Measurements from ENCODE around the gene ANKLE1.
A peak's percentile ranks its signal among the peaks of the same experiment; 100 is the strongest.
"Not testable (repeated sequence)": the region's sequence is repeated elsewhere in the genome, so short reads cannot be mapped to it uniquely, and the experiment has no call there.

Gene ANKLE1

GRCh38 chr19:17248011-17248776 is 33.5 kb upstream of the ANKLE1 start:
- no peak for DNase-seq (ENCODE audit: low read depth)

- no peak for DNase-seq (ENCODE audit: low read depth)
These were observed 31.7 kb upstream of the ANKLE1 start for GRCh38 chr19:17249887-17250548.

- DNase-seq (ENCODE audit: low read depth): no peak
These were observed 27.1 kb upstream of the ANKLE1 start for GRCh38 chr19:17254636-17255035.

- no peak for DNase-seq (ENCODE audit: low read depth)
These were observed 26.5 kb upstream of the ANKLE1 start for GRCh38 chr19:17255150-17255621.

- no peak for DNase-seq (ENCODE audit: low read depth)
These were observed 25.6 kb upstream of the ANKLE1 start for GRCh38 chr19:17256130-17256529.

- DNase-seq (ENCODE audit: low read depth): no peak
These were observed 22.5 kb upstream of the ANKLE1 start for GRCh38 chr19:17259118-17259780.

- DNase-seq (ENCODE audit: low read depth): no peak
These were observed 21.8 kb upstream of the ANKLE1 start for GRCh38 chr19:17259934-17260333.

- DNase-seq (ENCODE audit: low read depth): peak; percentile 84
These were observed 20.8 kb upstream of the ANKLE1 start for GRCh38 chr19:17260842-17261325.

GRCh38 chr19:17262557-17262956 is 19.1 kb upstream of the ANKLE1 start:
- no peak for DNase-seq (ENCODE audit: low read depth)

GRCh38 chr19:17263712-17264640 is 17.7 kb upstream of the ANKLE1 start:
- no peak for DNase-seq (ENCODE audit: low read depth)

GRCh38 chr19:17264641-17264979 is 17.1 kb upstream of the ANKLE1 start, which contains the start of gene USHBP1:
USHBP1 (minus strand) TSS chr19:17264745; CDS start chr19:17264299, 446 bp downstream.
- no peak for DNase-seq (ENCODE audit: low read depth)

GRCh38 chr19:17266026-17266425 is 15.7 kb upstream of the ANKLE1 start:
- DNase-seq (ENCODE audit: low read depth): no peak

- DNase-seq (ENCODE audit: low read depth): no peak
These were observed 15.1 kb upstream of the ANKLE1 start for GRCh38 chr19:17266589-17266974.

GRCh38 chr19:17266975-17267788 is 14.5 kb upstream of the ANKLE1 start, which contains the start of gene BABAM1:
BABAM1 (plus strand) TSS chr19:17267443; CDS start chr19:17268807, 1,364 bp downstream.
- peak; percentile 93 for DNase-seq (ENCODE audit: low read depth)

GRCh38 chr19:17268754-17269153 is 12.9 kb upstream of the ANKLE1 start:
- DNase-seq (ENCODE audit: low read depth): no peak

- not testable (repeated sequence) for DNase-seq (ENCODE audit: low read depth)
These were observed 6.8 kb upstream of the ANKLE1 start for GRCh38 chr19:17274892-17275291.

- DNase-seq (ENCODE audit: low read depth): no peak
These were observed 6.1 kb upstream of the ANKLE1 start for GRCh38 chr19:17275441-17276175.

- no peak for DNase-seq (ENCODE audit: low read depth)
These were observed 2.3 kb upstream of the ANKLE1 start for GRCh38 chr19:17279436-17279835.

- DNase-seq (ENCODE audit: low read depth): peak; percentile 63
These were observed 906 bp downstream of the ANKLE1 start for GRCh38 chr19:17282488-17283125.

All from T follicular helper cell (primary cell).